Measurements from ENCODE around the gene GNG8. TPM values are rescaled to one million over a fixed set of nuclear protein-coding genes. Genes with fewer than 3 reads are reported as not detected.
"Not testable (repeated sequence)": the region's sequence is repeated elsewhere in the genome, so short reads cannot be mapped to it uniquely, and the experiment has no call there.

Gene GNG8
- total RNA-seq, 6 experiments from 2014 or later = not detected

DNA sequence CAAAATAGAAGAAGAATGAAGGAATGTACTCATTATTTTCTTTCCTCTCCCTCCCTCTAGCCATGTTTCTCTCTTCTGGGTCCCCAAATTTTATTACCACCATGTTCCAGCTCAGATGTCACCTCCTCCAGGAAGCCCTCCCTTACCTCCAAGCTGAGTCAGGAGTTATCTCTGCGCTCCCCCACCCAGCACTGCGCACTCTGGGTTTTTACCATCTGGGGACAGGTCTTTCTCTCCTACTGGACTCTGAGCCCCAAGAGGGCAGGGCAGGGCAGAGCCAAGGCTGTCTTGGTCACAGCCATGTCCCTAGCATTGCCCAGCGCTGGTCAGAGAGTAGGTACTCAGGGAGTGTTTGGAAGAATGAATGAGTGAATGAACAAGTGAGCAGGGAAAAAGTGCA lies 2.9 kb downstream of the GNG8 start:
- H3K4me3 ChIP-seq = no peak overlapping the region
- no peaks in the 10 kb centered on the region for H3K9me3 ChIP-seq
- DNase-seq (no peak), ATAC-seq (no peak)
- H3K27ac ChIP-seq = no peak overlapping the region
- intact Hi-C loops (cut with DNase I) = no loop called here
- H3K27me3 ChIP-seq = no peaks in the 10 kb centered on the region
- no peaks in the 10 kb centered on the region for H3K36me3 ChIP-seq
- WGBS (ENCODE audit: insufficient coverage, low coverage, low lambda C conversion rate, missing lambda C conversion rate) = 93% methylated on average over 2 of the region's 3 CpGs
- no peaks in the 10 kb centered on the region for H3K4me1 ChIP-seq
- TF ChIP-seq, protein P1, sequence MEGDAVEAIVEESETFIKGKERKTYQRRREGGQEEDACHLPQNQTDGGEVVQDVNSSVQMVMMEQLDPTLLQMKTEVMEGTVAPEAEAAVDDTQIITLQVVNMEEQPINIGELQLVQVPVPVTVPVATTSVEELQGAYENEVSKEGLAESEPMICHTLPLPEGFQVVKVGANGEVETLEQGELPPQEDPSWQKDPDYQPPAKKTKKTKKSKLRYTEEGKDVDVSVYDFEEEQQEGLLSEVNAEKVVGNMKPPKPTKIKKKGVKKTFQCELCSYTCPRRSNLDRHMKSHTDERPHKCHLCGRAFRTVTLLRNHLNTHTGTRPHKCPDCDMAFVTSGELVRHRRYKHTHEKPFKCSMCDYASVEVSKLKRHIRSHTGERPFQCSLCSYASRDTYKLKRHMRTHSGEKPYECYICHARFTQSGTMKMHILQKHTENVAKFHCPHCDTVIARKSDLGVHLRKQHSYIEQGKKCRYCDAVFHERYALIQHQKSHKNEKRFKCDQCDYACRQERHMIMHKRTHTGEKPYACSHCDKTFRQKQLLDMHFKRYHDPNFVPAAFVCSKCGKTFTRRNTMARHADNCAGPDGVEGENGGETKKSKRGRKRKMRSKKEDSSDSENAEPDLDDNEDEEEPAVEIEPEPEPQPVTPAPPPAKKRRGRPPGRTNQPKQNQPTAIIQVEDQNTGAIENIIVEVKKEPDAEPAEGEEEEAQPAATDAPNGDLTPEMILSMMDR (IDR thresholded peaks at IDR 0.05) = no peak
- TF ChIP-seq POLR2A (IDR thresholded peaks at IDR 0.05) = no peak

DNA sequence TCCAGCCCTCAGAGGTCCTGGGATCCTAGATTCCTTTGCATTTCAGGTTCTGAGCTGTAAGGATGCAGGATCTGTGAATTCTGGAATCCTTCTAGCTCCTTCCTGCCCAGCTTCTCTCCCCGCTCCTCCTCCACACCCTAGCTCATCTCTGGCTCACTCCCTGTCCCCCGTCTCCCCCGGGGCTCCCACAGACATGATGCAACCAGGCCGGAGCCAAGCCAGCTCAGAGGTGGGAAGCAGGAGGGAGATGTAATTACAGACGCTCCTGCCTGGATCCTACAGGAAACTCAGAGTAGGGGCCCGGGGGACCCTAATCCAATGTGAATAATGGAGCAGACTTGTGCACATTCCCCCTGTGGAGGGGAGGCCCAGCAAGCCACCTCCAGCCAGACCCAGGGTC lies 4.5 kb downstream of the GNG8 start:
- no peaks in the 10 kb centered on the region for H3K36me3 ChIP-seq
- ATAC-seq (no peak), DNase-seq (no peak)
- intact Hi-C loops (cut with DNase I) = no loop called here
- no peak for TF ChIP-seq POLR2A (IDR thresholded peaks at IDR 0.05)
- TF ChIP-seq, protein P1 (IDR thresholded peaks at IDR 0.05) = no peak
- H3K9me3 ChIP-seq = no peaks in the 10 kb centered on the region
- no peaks in the 10 kb centered on the region for H3K4me1 ChIP-seq
- H3K27me3 ChIP-seq = no peaks in the 10 kb centered on the region
- no peak overlapping the region for H3K27ac ChIP-seq
- WGBS (ENCODE audit: insufficient coverage, low coverage, low lambda C conversion rate, missing lambda C conversion rate) = 68% methylated on average over 6 of the region's 6 CpGs
- H3K4me3 ChIP-seq = no peak overlapping the region

DNA sequence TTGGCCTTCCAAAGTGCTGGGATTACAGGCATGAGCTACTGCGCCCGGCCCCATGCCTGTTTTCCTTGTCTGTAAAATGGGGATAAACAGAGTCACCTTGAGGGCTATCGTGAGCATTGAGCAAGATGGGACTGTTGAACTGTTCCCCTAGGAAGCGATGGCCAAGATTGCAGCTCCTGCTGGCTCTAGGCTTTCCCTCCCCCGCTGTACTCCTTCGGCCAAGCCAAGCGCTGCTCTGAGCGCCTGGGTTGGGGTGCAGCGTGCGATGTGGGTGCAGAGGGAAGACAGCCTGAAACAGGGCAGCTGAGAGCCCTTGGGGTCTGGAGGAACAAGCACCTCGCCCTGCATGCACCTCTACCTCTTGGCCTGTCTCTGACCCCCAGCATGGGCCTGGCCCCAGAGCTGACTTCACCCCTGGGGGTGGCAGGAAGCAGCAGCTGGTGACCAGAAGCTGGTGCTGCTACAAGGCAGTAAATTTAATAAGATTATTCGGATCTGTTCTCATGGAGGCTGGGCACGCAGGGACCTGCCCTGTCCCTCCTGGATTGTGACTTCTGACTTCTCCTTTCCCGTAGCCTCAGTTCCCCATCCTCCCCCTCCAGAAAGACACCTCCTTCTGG lies 5.3 kb downstream of the GNG8 start:
- intact Hi-C loops (cut with DNase I) = no loop called here
- Histone ChIP-seq H3K36me3 (no peaks in the 10 kb centered on the region), H3K4me3 (no peak overlapping the region), H3K9me3 (no peaks in the 10 kb centered on the region), H3K27me3 (no peaks in the 10 kb centered on the region), H3K4me1 (no peaks in the 10 kb centered on the region), H3K27ac (no peak overlapping the region)
- no peak for DNase-seq
- ATAC-seq = no peak
- TF ChIP-seq, protein P1 (IDR thresholded peaks at IDR 0.05) = no peak
- TF ChIP-seq POLR2A (IDR thresholded peaks at IDR 0.05) = no peak
- WGBS (ENCODE audit: insufficient coverage, low coverage, low lambda C conversion rate, missing lambda C conversion rate) = 77% methylated on average over 7 of the region's 14 CpGs

DNA sequence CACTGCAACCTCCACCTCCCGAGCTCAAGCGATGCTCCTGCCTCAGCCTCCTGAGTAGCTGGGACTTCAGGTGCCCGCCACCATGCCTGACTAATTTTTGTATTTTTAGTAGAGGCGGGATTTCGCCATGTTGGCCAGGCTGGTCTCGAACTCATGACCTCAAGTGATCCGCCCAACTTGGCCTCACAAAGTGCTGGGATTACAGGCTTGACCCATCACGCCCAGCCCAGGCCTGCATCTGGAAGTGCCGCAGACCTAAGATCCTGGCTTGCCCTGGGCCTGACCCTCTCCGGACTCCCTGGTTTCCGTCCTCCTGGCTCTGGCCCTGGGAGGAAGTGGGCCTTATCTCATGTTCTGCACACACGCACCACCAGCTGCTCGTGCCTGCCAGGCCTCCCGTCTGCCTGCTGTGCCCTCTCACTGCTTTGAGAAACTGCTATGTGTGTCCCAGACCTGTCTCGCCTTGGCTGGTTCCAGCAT lies 6.4 kb downstream of the GNG8 start:
- TF ChIP-seq, protein P1 (IDR thresholded peaks at IDR 0.05) = no peak
- no peak for TF ChIP-seq POLR2A (IDR thresholded peaks at IDR 0.05)
- H3K27me3 ChIP-seq = no peaks in the 10 kb centered on the region
- ATAC-seq (peak; percentile 36 to 64 (median 46)), DNase-seq (peak in 1 of 3 donors; percentile 37)
- H3K4me3 ChIP-seq = no peak overlapping the region
- intact Hi-C loops (cut with DNase I) = no loop called here
- H3K27ac ChIP-seq = peak overlapping the region in 1 of 3 donors; percentile 38
- no peaks in the 10 kb centered on the region for H3K36me3 ChIP-seq
- H3K9me3 ChIP-seq = no peaks in the 10 kb centered on the region
- WGBS (ENCODE audit: insufficient coverage, low coverage, low lambda C conversion rate, missing lambda C conversion rate) = 65% methylated on average over 11 of the region's 15 CpGs
- H3K4me1 ChIP-seq = no peaks in the 10 kb centered on the region

DNA sequence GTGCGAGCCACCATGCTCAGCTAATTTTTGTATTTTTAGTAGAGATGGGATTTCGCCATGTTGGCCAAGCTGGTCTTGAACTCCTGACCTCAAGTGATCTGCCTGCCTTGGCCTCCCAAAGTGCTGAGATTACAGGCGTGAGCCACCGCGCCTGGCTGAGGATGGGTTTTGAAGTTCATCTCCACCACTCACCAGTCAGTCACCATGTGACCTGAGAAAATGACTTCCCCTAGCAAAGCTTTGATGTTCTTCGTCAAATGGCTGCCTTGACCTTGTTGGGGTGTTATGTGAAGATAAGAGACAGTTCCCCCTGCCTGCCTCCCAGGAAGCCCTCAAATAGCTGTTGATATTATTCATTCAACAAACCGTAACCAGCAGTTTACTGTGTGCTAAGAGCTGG lies 7.0 kb downstream of the GNG8 start:
- H3K27ac ChIP-seq; H3K9me3 ChIP-seq; H3K27me3 ChIP-seq; DNase-seq; ATAC-seq; H3K4me1 ChIP-seq; intact Hi-C loops (cut with DNase I); H3K36me3 ChIP-seq; H3K4me3 ChIP-seq: not testable (repeated sequence)
- WGBS (ENCODE audit: insufficient coverage, low coverage, low lambda C conversion rate, missing lambda C conversion rate) = no CpG with 5 or more reads among the region's 7 CpGs
